ENCODE data around the gene ROR2.

ROR2 gene

DNA sequence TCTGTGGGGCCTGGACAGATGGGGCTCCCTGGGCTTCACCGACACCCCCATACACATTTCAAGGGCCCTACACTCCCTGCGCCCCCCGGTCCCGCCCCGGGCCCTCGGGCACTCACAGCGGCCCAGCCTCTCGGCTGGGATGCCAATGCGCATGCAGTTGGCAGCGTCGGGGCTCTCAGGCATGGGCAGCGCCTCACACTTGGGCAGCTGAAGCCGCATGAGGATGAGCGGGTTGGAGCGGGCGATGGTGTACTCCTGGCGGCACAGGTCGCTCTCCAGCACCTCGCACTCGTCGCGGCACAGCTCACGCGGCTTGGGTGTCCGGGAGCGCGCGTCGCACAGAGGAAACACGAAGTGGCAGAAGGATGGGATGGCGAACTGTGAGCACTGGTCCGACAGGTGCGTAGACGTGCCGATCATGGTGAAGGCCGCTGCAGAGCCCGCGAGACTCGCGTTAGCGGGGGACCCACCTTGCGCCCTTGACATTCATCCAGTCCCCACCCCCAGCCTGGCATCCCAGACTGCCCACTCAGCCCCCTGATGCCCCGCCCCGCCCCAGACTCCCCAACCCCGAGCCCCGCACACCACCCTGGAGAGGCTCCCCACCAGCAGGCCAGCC, 216.9 kb downstream of the ROR2 start:
- DNase-seq (ENCODE audit: insufficient read length, low spot score) = no peak
- FAIRE-seq = no peak
- TF ChIP-seq PAX5 (IDR thresholded peaks at IDR 0.05; ENCODE audit: insufficient read depth, low read length, severe bottlenecking) (no peak), TAF1 (IDR thresholded peaks at IDR 0.05; ENCODE audit: low read depth, low read length) (no peak), POU2F2 (IDR thresholded peaks at IDR 0.05; ENCODE audit: low read depth, low read length) (no peak), SPI1 (IDR thresholded peaks at IDR 0.05; ENCODE audit: low read depth, low read length) (no peak), POLR2AphosphoS5 (IDR thresholded peaks at IDR 0.05; ENCODE audit: low read depth, low read length) (no peak)

DNA sequence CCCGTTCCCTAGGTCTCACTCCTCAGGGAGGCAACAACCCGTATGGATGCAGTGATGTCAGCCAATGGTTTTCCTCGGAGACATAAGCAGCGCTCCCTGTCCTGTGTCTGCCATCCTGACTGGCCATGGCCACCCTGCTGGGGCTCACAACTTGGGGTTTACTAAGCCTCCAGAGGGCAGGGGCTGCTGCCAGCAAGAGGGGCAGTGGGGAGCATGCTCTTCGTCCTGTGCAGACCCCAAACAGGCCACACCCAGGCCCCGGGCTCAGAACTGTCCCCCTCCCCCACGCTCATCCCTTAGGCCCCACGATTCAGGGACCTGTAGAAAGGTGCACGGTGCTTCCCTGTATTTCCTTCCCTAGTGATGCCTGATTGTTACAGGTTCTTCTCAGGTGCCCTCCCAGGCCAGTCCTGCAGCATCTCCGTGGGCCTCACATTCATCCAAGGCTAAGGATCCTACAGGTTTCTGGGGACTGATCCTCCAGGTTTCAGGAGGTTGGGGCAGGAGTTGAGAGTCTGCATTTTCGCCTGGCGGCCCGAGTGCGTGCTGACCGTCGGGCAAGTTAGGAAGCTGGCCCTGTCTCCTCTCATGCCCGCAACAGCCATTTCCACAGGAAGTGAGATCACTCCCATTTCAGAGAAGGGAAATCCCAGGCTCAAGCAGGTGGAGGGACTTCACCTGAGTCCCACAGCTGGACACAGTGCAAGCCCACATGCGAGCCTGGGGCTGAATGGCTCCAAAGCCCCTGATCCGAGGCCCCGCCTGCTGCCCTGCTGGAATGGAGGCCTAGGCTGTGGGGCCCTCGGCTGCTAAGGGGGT, 217.6 kb downstream of the ROR2 start:
- TF ChIP-seq PAX5 (IDR thresholded peaks at IDR 0.05; ENCODE audit: insufficient read depth, low read length, severe bottlenecking) = no peak
- no peak for TF ChIP-seq POLR2A (IDR thresholded peaks at IDR 0.05; ENCODE audit: low read depth, low read length)
- TF ChIP-seq TAF1 (IDR thresholded peaks at IDR 0.05; ENCODE audit: low read depth, low read length) = no peak
- TF ChIP-seq POLR2AphosphoS5 (IDR thresholded peaks at IDR 0.05; ENCODE audit: low read depth, low read length) = no peak
- TF ChIP-seq SPI1 (IDR thresholded peaks at IDR 0.05; ENCODE audit: low read depth, low read length) = no peak
- no peak for TF ChIP-seq POU2F2 (IDR thresholded peaks at IDR 0.05; ENCODE audit: low read depth, low read length)
- FAIRE-seq (no peak), DNase-seq (ENCODE audit: insufficient read length, low spot score) (no peak)

- DNase-seq (ENCODE audit: insufficient read length, low spot score) (no peak), FAIRE-seq (no peak)
- no peak for TF ChIP-seq PAX5 (IDR thresholded peaks at IDR 0.05; ENCODE audit: insufficient read depth, low read length, severe bottlenecking)
Observed at GRCh38 chr9:91730806-91731205, 219.2 kb downstream of the ROR2 start.

GRCh38 chr9:91729558-91729842, 220.5 kb downstream of the ROR2 start:
- TF ChIP-seq POU2F2 (IDR thresholded peaks at IDR 0.05; ENCODE audit: low read depth, low read length) (no peak), TAF1 (IDR thresholded peaks at IDR 0.05; ENCODE audit: low read depth, low read length) (no peak), PAX5 (IDR thresholded peaks at IDR 0.05; ENCODE audit: insufficient read depth, low read length, severe bottlenecking) (no peak), SPI1 (IDR thresholded peaks at IDR 0.05; ENCODE audit: low read depth, low read length) (no peak), POLR2A (IDR thresholded peaks at IDR 0.05; ENCODE audit: low read depth, low read length) (no peak), POLR2AphosphoS5 (IDR thresholded peaks at IDR 0.05; ENCODE audit: low read depth, low read length) (no peak)
- DNase-seq (ENCODE audit: insufficient read length, low spot score) (no peak), FAIRE-seq (no peak)

GRCh38 chr9:91727972-91728371, 222.1 kb downstream of the ROR2 start:
- FAIRE-seq = no peak
- DNase-seq (ENCODE audit: insufficient read length, low spot score) = no peak
- TF ChIP-seq TAF1 (IDR thresholded peaks at IDR 0.05; ENCODE audit: low read depth, low read length) (no peak), SPI1 (IDR thresholded peaks at IDR 0.05; ENCODE audit: low read depth, low read length) (no peak), POLR2A (IDR thresholded peaks at IDR 0.05; ENCODE audit: low read depth, low read length) (no peak), PAX5 (IDR thresholded peaks at IDR 0.05; ENCODE audit: insufficient read depth, low read length, severe bottlenecking) (no peak), POU2F2 (IDR thresholded peaks at IDR 0.05; ENCODE audit: low read depth, low read length) (no peak), POLR2AphosphoS5 (IDR thresholded peaks at IDR 0.05; ENCODE audit: low read depth, low read length) (no peak)

DNA sequence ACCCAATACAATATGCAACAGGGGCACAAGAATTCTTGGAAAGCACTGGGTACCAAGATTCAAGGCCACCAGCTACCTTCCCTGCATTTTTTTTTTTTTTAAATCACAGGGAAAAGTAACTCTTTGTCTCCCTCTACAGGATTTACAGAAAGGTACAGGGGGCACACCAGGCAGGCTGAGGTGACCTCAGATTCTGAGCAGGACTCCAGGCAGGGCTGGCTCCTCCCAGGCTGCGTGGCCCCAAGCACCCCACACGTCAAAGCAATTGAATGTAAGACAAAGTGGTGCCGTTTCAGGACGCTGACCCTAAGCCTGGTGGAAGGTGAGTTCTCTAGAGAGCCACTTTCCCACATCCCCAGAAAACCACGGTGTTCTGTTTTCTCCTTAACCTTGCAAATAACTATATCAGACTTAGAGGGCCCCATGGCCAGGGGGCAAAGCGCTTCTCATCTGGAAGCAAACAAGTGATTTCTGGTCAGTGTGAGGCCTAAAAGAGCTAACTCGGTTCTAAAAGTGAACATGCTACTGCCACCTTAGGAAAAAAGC, 222.6 kb downstream of the ROR2 start:
- no peak for TF ChIP-seq PAX5 (IDR thresholded peaks at IDR 0.05; ENCODE audit: insufficient read depth, low read length, severe bottlenecking)
- no peak for TF ChIP-seq POLR2AphosphoS5 (IDR thresholded peaks at IDR 0.05; ENCODE audit: low read depth, low read length)
- no peak for TF ChIP-seq POLR2A (IDR thresholded peaks at IDR 0.05; ENCODE audit: low read depth, low read length)
- TF ChIP-seq POU2F2 (IDR thresholded peaks at IDR 0.05; ENCODE audit: low read depth, low read length) = no peak
- peak; percentile 69 for FAIRE-seq
- DNase-seq (ENCODE audit: insufficient read length, low spot score) = peak; percentile 66

GRCh38 chr9:91726406-91727100, 223.5 kb downstream of the ROR2 start:
- DNase-seq (ENCODE audit: insufficient read length, low spot score) (no peak), FAIRE-seq (no peak)
- TF ChIP-seq TAF1 (IDR thresholded peaks at IDR 0.05; ENCODE audit: low read depth, low read length) (no peak), PAX5 (IDR thresholded peaks at IDR 0.05; ENCODE audit: insufficient read depth, low read length, severe bottlenecking) (no peak), POLR2AphosphoS5 (IDR thresholded peaks at IDR 0.05; ENCODE audit: low read depth, low read length) (no peak), SPI1 (IDR thresholded peaks at IDR 0.05; ENCODE audit: low read depth, low read length) (no peak), POU2F2 (IDR thresholded peaks at IDR 0.05; ENCODE audit: low read depth, low read length) (no peak), POLR2A (IDR thresholded peaks at IDR 0.05; ENCODE audit: low read depth, low read length) (no peak)

- DNase-seq (ENCODE audit: insufficient read length, low spot score) (no peak), FAIRE-seq (no peak)
- no peak for TF ChIP-seq TAF1 (IDR thresholded peaks at IDR 0.05; ENCODE audit: low read depth, low read length)
- TF ChIP-seq SPI1 (IDR thresholded peaks at IDR 0.05; ENCODE audit: low read depth, low read length) = no peak
- TF ChIP-seq PAX5 (IDR thresholded peaks at IDR 0.05; ENCODE audit: insufficient read depth, low read length, severe bottlenecking) = no peak
- TF ChIP-seq POLR2AphosphoS5 (IDR thresholded peaks at IDR 0.05; ENCODE audit: low read depth, low read length) = no peak
- no peak for TF ChIP-seq POU2F2 (IDR thresholded peaks at IDR 0.05; ENCODE audit: low read depth, low read length)
- TF ChIP-seq POLR2A (IDR thresholded peaks at IDR 0.05; ENCODE audit: low read depth, low read length) = no peak
Observed at GRCh38 chr9:91725651-91726050, 224.4 kb downstream of the ROR2 start.

DNA sequence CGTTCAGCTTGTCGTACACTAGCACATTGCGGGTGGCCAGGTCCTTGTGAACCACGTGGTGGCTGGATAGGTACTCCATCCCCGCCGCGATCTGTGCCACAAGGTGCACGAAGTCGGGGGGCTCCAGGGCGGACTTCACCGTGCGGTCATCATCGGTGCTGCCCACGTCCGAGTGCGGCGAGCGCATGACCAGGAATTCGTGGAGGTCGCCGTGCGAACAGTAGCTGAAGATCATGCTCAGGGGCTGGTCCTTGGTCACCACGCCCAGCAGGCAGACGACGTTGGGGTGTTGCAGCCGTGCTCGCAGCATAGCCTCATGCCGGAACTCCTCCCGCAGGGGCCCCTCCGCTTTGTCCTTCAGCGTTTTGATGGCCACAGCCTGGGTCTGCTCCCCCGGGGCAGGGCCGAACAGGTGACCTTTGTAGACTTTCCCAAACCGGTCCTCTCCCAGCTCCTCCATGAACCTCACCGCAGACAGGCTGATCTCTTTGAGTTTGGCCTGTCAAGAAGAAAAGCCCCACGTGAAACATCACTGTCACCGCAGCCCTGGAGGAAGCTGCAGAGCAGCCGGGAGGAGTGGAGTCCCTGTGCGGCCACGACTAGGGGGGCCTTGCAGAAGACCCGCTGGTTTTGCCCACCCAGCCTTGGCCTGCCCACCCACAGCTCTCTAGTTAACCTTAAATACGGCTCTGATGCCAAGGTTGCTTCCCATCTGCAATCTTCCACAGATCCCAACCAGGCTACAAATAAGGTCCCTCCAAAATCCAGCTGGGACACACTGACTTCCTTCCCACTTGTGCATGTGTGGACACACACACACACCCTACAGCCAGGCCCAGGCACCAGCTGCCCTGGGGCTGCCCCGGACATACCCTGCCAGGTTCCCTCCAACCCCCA, 225.2 kb downstream of the ROR2 start:
- FAIRE-seq (no peak), DNase-seq (ENCODE audit: insufficient read length, low spot score) (no peak)
- no peak for TF ChIP-seq POLR2A (IDR thresholded peaks at IDR 0.05; ENCODE audit: low read depth, low read length)
- TF ChIP-seq POLR2AphosphoS5 (IDR thresholded peaks at IDR 0.05; ENCODE audit: low read depth, low read length) = no peak
- no peak for TF ChIP-seq SPI1 (IDR thresholded peaks at IDR 0.05; ENCODE audit: low read depth, low read length)
- TF ChIP-seq TAF1 (IDR thresholded peaks at IDR 0.05; ENCODE audit: low read depth, low read length) = no peak
- TF ChIP-seq PAX5 (IDR thresholded peaks at IDR 0.05; ENCODE audit: insufficient read depth, low read length, severe bottlenecking) = no peak
- TF ChIP-seq POU2F2 (IDR thresholded peaks at IDR 0.05; ENCODE audit: low read depth, low read length) = no peak
